Measurements from ENCODE around the gene ARPIN.

Gene ARPIN

DNA sequence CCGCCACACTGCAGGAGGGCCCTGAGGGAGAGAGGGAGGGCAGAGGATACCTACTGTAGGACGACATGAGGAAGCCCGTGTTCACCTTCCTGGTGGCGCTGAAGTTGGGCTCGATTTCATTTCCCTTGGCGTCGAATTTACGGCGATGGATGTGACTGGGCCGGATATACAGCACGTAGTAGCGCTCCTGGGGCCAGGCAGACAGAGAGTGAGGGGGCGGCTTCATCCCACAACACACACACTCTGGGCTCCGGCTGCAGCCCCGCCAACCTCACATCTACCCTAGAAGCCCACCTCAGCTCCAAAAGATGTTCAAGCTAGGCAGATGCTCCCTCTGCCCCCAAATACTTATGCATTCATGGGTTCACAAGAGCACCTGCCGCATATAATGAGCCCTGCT lies 4.5 kb downstream of the ARPIN start:
- TF ChIP-seq EZH2phosphoT487 (conservative IDR thresholded peaks at IDR 0.05; ENCODE audit: low read length): no peak
- TF ChIP-seq, protein P1, sequence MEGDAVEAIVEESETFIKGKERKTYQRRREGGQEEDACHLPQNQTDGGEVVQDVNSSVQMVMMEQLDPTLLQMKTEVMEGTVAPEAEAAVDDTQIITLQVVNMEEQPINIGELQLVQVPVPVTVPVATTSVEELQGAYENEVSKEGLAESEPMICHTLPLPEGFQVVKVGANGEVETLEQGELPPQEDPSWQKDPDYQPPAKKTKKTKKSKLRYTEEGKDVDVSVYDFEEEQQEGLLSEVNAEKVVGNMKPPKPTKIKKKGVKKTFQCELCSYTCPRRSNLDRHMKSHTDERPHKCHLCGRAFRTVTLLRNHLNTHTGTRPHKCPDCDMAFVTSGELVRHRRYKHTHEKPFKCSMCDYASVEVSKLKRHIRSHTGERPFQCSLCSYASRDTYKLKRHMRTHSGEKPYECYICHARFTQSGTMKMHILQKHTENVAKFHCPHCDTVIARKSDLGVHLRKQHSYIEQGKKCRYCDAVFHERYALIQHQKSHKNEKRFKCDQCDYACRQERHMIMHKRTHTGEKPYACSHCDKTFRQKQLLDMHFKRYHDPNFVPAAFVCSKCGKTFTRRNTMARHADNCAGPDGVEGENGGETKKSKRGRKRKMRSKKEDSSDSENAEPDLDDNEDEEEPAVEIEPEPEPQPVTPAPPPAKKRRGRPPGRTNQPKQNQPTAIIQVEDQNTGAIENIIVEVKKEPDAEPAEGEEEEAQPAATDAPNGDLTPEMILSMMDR (IDR thresholded peaks at IDR 0.05; ENCODE audit: insufficient read depth, low read length, poor library complexity, severe bottlenecking): no peak
- Histone ChIP-seq H3K27ac (ENCODE audit: low read depth, low read length) (no peak overlapping the region), H4K20me1 (ENCODE audit: low read depth, low read length) (no peaks in the 10 kb centered on the region)

DNA sequence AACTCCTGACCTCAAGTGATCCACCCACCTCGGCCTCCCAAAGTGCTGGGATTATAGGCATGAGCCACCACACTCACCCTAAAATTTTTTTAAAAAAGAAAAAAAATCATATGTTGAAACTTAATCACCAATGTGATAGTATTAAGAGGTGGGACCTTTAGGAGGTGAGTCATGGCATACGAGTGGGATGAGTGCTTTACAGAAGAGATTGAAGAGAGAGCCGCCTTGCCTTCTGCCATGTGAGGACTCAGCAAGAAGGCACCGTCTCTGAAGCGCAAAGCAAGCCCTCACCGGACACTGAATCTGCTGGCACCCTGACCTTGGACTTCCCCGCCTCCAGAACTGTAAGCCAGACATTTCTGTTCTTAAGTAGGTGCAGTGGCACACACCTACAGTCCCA lies 5.5 kb downstream of the ARPIN start:
- H3K9me3 ChIP-seq (ENCODE audit: insufficient read depth, low read length): no peaks in the 10 kb centered on the region
- H3F3A ChIP-seq (ENCODE audit: insufficient read depth): no peaks in the 10 kb centered on the region
- H3K79me2 ChIP-seq (ENCODE audit: insufficient read depth, low read length): no peaks in the 10 kb centered on the region
- H3K4me3 ChIP-seq (ENCODE audit: insufficient read depth, low read length, poor library complexity, severe bottlenecking): no peak overlapping the region
- no peak overlapping the region for H2AFZ ChIP-seq (ENCODE audit: low read depth, low read length, severe bottlenecking)
- TF ChIP-seq EZH2phosphoT487 (conservative IDR thresholded peaks at IDR 0.05; ENCODE audit: low read length): no peak
- TF ChIP-seq, protein P1 (IDR thresholded peaks at IDR 0.05; ENCODE audit: insufficient read depth, low read length, poor library complexity, severe bottlenecking): no peak
- no peaks in the 10 kb centered on the region for H3K27me3 ChIP-seq (ENCODE audit: low read length)
- no peaks in the 10 kb centered on the region for H4K20me1 ChIP-seq (ENCODE audit: low read depth, low read length)
- no peak overlapping the region for H3K27ac ChIP-seq (ENCODE audit: low read depth, low read length)
- H3K9ac ChIP-seq (ENCODE audit: low read length): no peak overlapping the region
- no peak overlapping the region for H3K4me2 ChIP-seq (ENCODE audit: low read depth, low read length, poor library complexity, severe bottlenecking)
- no peaks in the 10 kb centered on the region for H3K9me2 ChIP-seq (replicated peaks; ENCODE audit: insufficient read depth, low read length)
- H3K36me3 ChIP-seq (ENCODE audit: low read length): no peaks in the 10 kb centered on the region

More for the DNA sequence above, 4.5 kb downstream of the ARPIN start:
- no peak overlapping the region for H3K4me2 ChIP-seq (ENCODE audit: low read depth, low read length, poor library complexity, severe bottlenecking)
- no peaks in the 10 kb centered on the region for H3K9me3 ChIP-seq (ENCODE audit: insufficient read depth, low read length)
- no peaks in the 10 kb centered on the region for H3F3A ChIP-seq (ENCODE audit: insufficient read depth)
- H3K4me3 ChIP-seq (ENCODE audit: insufficient read depth, low read length, poor library complexity, severe bottlenecking): no peak overlapping the region
- H3K79me2 ChIP-seq (ENCODE audit: insufficient read depth, low read length): no peaks in the 10 kb centered on the region
- no peak overlapping the region for H3K9ac ChIP-seq (ENCODE audit: low read length)
- H3K36me3 ChIP-seq (ENCODE audit: low read length): no peaks in the 10 kb centered on the region
- H2AFZ ChIP-seq (ENCODE audit: low read depth, low read length, severe bottlenecking): no peak overlapping the region
- H3K27me3 ChIP-seq (ENCODE audit: low read length): no peaks in the 10 kb centered on the region
- H3K9me2 ChIP-seq (replicated peaks; ENCODE audit: insufficient read depth, low read length): no peaks in the 10 kb centered on the region

DNA sequence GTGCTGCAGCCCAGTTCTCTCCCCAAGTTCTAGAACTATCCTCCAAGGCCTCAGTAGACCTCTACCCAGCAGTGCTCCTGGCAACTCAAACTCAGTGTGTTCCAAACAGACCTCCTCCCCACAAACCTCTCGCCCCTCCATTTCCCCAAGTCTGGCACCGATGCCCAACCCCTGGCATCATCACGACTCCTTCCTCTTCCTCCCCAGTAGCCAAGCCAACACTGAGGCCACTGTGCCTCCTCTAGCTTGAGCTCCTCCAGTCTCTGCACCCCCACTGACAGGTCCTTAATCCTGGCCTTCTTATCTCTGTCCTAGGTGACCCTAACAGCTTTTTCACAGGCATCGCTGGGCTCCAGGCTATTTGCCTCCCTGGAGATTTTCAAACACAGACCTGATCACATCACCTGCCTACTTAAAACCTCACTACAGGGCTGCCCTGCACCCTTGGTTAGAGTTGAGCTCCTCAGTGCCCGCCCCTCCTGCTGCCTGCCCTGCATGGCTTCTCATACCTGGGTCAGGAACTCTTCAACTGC lies 6.8 kb downstream of the ARPIN start:
- H3K4me3 ChIP-seq (ENCODE audit: insufficient read depth, low read length, poor library complexity, severe bottlenecking): no peak overlapping the region
- no peaks in the 10 kb centered on the region for H3F3A ChIP-seq (ENCODE audit: insufficient read depth)
- no peak overlapping the region for H2AFZ ChIP-seq (ENCODE audit: low read depth, low read length, severe bottlenecking)
- TF ChIP-seq, protein P1 (IDR thresholded peaks at IDR 0.05; ENCODE audit: insufficient read depth, low read length, poor library complexity, severe bottlenecking): no peak
- TF ChIP-seq EZH2phosphoT487 (conservative IDR thresholded peaks at IDR 0.05; ENCODE audit: low read length): no peak
- H3K4me2 ChIP-seq (ENCODE audit: low read depth, low read length, poor library complexity, severe bottlenecking): no peak overlapping the region
- H3K27ac ChIP-seq (ENCODE audit: low read depth, low read length): no peak overlapping the region
- no peaks in the 10 kb centered on the region for H3K9me3 ChIP-seq (ENCODE audit: insufficient read depth, low read length)
- no peak overlapping the region for H3K9ac ChIP-seq (ENCODE audit: low read length)
- H3K79me2 ChIP-seq (ENCODE audit: insufficient read depth, low read length): no peaks in the 10 kb centered on the region
- no peaks in the 10 kb centered on the region for H4K20me1 ChIP-seq (ENCODE audit: low read depth, low read length)
- no peaks in the 10 kb centered on the region for H3K27me3 ChIP-seq (ENCODE audit: low read length)
- H3K9me2 ChIP-seq (replicated peaks; ENCODE audit: insufficient read depth, low read length): no peaks in the 10 kb centered on the region
- no peaks in the 10 kb centered on the region for H3K36me3 ChIP-seq (ENCODE audit: low read length)

Data from SU-DHL-6 (cell line).